Tibial nerve (tissue), 4 donors: ENCODE results near the gene ARMH3.

Experiments
- CTCF ChIP-seq, 5 experiments: fragments of 200-600 bp in 3 of 5; fragments of 450-650 bp in 2 of 5; sonication (generic) in 3 of 5; IDR thresholded peaks; one replicate each; pipeline ENCODE4 v1.5.1; 2016 to 2019; ENCODE audit warnings: antibody characterized with exemption in 5 of 5, mild to moderate bottlenecking in 3 of 5, moderate library complexity in 2 of 5
- EP300 ChIP-seq, 2 donors: sonication (generic); formaldehyde crosslinking; IDR thresholded peaks; one replicate each; pipeline ENCODE4 v1.6.1; 2017; ENCODE audit warnings: antibody characterized with exemption in 2 of 2, mild to moderate bottlenecking in 1 of 2
- POLR2A ChIP-seq, 2 donors: fragments of 450-650 bp; IDR thresholded peaks; one replicate each; pipeline ENCODE4 v1.6.1; 2017; ENCODE audit warnings: antibody characterized with exemption in 2 of 2, mild to moderate bottlenecking in 2 of 2, moderate library complexity in 2 of 2

GRCh38 chr10:101824736-101825135 lies 231.2 kb downstream of the ARMH3 start:
- TF ChIP-seq POLR2A (IDR thresholded peaks at IDR 0.05) (no peak), EP300 (IDR thresholded peaks at IDR 0.05) (no peak), CTCF (IDR thresholded peaks at IDR 0.05) (no peak)
